HepG2 (cell line): Measurements from ENCODE around the gene TMEM184B. TPM values are rescaled to one million over a fixed set of nuclear protein-coding genes. Genes with fewer than 3 reads are reported as not detected.

Experiments used
- AKNA ChIP-seq: sonication (generic); formaldehyde crosslinking; IDR thresholded peaks from 2 replicates; pipeline ENCODE4 v1.4.0; 2020; ENCODE audit warnings: missing genetic modification reagents, borderline replicate concordance
- KAT8 ChIP-seq: IDR thresholded peaks from 2 replicates; pipeline ENCODE4 v1.6.1; 2016; ENCODE audit warnings: missing genetic modification reagents, missing compliant biosample characterization
- KMT2B ChIP-seq: IDR thresholded peaks from 2 replicates; pipeline ENCODE4 v1.6.1; 2016; ENCODE audit warnings: missing genetic modification reagents, missing compliant biosample characterization
- MTA1 ChIP-seq: sonication (generic); formaldehyde crosslinking; IDR thresholded peaks from 2 replicates; pipeline ENCODE4 v1.4.0; 2020; ENCODE audit warnings: missing genetic modification reagents, mild to moderate bottlenecking, borderline replicate concordance
- ZNF256 ChIP-seq: sonication (generic); formaldehyde crosslinking; conservative IDR thresholded peaks from 2 replicates; pipeline ENCODE4 v1.4.0; 2020; ENCODE audit warnings: missing genetic modification reagents
- ZNF30 ChIP-seq: sonication (generic); formaldehyde crosslinking; IDR thresholded peaks from 2 replicates; pipeline ENCODE4 v1.5.0; 2020; ENCODE audit warnings: mild to moderate bottlenecking, missing genetic modification reagents
- ZNF790 ChIP-seq: sonication (generic); formaldehyde crosslinking; IDR thresholded peaks from 2 replicates; pipeline ENCODE4 v1.8.0; 2022; ENCODE audit warnings: missing genetic modification reagents, mild to moderate bottlenecking, borderline replicate concordance
- polyA plus RNA-seq, 8 experiments: library from polyadenylated mRNA; depleted of rRNA in 3 of 8; stranded (reverse) in 7 of 8; unstranded in 1 of 8; fragments of >200 nt; fragmentation: Illumina TruSeq in 4 of 8; extraction: Trizol in 4 of 8; gene quantifications; 2 replicates each; pipeline versions ENCODE4 v1.2.1 to v1.2.3, GENCODE V29; 2011 to 2016; ENCODE audit warnings: low read depth in 4 of 8, missing spikeins in 1 of 8, mixed read lengths in 1 of 8; ENCODE audit not compliant: insufficient read depth in 1 of 8
- total RNA-seq, 5 experiments: library from RNA; depleted of rRNA; stranded (reverse); fragments of >200 nt; fragmentation: Illumina TruSeq; extraction: Trizol; gene quantifications; 2 replicates each; pipeline ENCODE4 v1.2.3, GENCODE V29; 2016; ENCODE audit warnings: low read depth in 1 of 5
- TF ChIP-seq, protein P1 (sequence below): sonication (generic); formaldehyde crosslinking; IDR thresholded peaks from 2 replicates; pipeline ENCODE4 v1.4.0; 2020; ENCODE audit warnings: missing genetic modification reagents, borderline replicate concordance

The TMEM184B gene
- total and polyA plus RNA-seq, 2 of the 13 experiments (the other 11 are each of a cell fraction or from before 2014, with no cell fraction given) = 15.9 to 16.0 TPM

DNA sequence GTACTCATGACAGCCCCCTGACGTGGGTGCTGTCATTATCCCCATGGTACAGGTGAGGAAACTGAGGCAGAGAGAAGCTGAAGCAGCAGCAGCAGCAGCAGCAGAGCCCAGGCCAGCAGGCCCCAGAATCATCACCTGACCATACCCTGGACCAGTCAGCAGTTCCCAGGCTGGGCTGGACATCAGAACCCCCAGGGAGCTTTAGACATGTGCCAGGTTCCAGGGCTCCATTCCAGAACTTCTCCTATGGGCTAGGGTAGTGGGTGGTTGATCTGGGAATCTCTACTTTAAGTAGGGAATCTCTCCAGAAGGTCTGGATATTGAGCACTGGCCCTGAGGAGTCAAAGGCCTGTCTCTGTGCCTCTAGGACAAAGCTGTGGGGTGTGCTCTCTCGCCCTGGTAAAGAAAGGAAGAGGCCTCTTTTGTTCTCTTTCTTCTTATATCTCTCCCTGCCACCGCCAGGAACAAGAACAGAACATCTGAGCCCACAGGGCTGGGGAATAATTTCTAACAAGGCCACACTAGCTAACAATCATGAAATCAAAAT is 44.4 kb downstream of the TMEM184B start (continued):
- TF ChIP-seq AKNA (CRISPR knock-in tag) = no peak
- TF ChIP-seq KAT8 = no peak
- TF ChIP-seq, protein P1, sequence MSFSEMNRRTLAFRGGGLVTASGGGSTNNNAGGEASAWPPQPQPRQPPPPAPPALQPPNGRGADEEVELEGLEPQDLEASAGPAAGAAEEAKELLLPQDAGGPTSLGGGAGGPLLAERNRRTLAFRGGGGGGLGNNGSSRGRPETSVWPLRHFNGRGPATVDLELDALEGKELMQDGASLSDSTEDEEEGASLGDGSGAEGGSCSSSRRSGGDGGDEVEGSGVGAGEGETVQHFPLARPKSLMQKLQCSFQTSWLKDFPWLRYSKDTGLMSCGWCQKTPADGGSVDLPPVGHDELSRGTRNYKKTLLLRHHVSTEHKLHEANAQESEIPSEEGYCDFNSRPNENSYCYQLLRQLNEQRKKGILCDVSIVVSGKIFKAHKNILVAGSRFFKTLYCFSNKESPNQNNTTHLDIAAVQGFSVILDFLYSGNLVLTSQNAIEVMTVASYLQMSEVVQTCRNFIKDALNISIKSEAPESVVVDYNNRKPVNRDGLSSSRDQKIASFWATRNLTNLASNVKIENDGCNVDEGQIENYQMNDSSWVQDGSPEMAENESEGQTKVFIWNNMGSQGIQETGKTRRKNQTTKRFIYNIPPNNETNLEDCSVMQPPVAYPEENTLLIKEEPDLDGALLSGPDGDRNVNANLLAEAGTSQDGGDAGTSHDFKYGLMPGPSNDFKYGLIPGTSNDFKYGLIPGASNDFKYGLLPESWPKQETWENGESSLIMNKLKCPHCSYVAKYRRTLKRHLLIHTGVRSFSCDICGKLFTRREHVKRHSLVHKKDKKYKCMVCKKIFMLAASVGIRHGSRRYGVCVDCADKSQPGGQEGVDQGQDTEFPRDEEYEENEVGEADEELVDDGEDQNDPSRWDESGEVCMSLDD (CRISPR knock-in tag) = no peak
- no peak for TF ChIP-seq ZNF790
- no peak for TF ChIP-seq MTA1 (CRISPR knock-in tag)
- TF ChIP-seq ZNF30 (CRISPR knock-in tag) = no peak
- TF ChIP-seq KMT2B (CRISPR knock-in tag) = no peak
- TF ChIP-seq ZNF256 = no peak
